ENCODE results near the gene PARP1. TPM values are rescaled to one million over a fixed set of nuclear protein-coding genes. Genes with fewer than 3 reads are reported as not detected.

The PARP1 gene
- total RNA-seq, 6 donors from 2014 or later = 56.5 to 97.9 (median 76.7) TPM

DNA sequence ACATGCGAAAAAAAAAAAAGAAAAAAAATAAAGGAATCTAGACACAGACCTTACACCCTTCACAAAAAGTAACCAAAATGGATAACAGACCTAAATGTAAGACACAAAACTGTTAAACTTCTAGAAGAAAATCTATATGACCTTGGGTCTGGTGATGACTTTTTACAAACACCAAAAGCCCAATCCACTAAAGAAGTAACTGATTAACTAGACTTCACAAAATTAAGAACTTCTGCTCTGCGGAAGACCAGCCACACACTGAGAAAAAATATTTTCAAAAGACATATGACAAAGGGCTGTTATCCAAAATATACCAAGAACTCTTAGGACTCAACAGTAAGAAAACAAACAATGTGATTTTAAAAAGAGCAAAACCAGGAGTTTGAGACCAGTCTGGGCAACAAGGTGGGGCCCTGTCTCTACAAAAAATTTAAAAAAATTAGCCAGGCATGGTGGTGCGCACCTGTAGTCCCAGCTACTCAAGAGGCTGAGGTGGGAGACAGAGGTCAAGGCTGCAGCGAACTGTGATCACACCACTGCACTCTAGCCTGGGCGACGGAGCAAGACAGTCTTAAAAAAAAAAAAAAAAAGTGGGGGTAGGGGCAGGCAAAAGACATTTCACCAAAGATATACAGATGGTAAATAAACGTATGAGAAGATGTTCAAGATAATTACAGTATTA, 9.8 kb downstream of the PARP1 start:
- no peak overlapping the region for H3K4me3 ChIP-seq
- TF ChIP-seq POLR2A (IDR thresholded peaks at IDR 0.05) (no peak), EP300 (IDR thresholded peaks at IDR 0.05) (no peak), POLR2AphosphoS5 (IDR thresholded peaks at IDR 0.05) (no peak)
- TF ChIP-seq, protein P1, sequence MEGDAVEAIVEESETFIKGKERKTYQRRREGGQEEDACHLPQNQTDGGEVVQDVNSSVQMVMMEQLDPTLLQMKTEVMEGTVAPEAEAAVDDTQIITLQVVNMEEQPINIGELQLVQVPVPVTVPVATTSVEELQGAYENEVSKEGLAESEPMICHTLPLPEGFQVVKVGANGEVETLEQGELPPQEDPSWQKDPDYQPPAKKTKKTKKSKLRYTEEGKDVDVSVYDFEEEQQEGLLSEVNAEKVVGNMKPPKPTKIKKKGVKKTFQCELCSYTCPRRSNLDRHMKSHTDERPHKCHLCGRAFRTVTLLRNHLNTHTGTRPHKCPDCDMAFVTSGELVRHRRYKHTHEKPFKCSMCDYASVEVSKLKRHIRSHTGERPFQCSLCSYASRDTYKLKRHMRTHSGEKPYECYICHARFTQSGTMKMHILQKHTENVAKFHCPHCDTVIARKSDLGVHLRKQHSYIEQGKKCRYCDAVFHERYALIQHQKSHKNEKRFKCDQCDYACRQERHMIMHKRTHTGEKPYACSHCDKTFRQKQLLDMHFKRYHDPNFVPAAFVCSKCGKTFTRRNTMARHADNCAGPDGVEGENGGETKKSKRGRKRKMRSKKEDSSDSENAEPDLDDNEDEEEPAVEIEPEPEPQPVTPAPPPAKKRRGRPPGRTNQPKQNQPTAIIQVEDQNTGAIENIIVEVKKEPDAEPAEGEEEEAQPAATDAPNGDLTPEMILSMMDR (IDR thresholded peaks at IDR 0.05) = no peak
- no peaks in the 10 kb centered on the region for H3K4me1 ChIP-seq
- H3K36me3 ChIP-seq = peaks cover 9 to 78% (median 25%) of the 10 kb centered on the region in 4 donors
- H3K27me3 ChIP-seq = no peaks in the 10 kb centered on the region
- H3K27ac ChIP-seq = no peak overlapping the region
- DNase-seq (no peak), ATAC-seq (ENCODE audit: low FRiP score in 2 of 2) (no peak)
- H3K9me3 ChIP-seq = no peaks in the 10 kb centered on the region
- whole genome bisulfite sequencing, 2 donors = 87 to 94% methylated on average over 7 of the region's 7 CpGs

DNA sequence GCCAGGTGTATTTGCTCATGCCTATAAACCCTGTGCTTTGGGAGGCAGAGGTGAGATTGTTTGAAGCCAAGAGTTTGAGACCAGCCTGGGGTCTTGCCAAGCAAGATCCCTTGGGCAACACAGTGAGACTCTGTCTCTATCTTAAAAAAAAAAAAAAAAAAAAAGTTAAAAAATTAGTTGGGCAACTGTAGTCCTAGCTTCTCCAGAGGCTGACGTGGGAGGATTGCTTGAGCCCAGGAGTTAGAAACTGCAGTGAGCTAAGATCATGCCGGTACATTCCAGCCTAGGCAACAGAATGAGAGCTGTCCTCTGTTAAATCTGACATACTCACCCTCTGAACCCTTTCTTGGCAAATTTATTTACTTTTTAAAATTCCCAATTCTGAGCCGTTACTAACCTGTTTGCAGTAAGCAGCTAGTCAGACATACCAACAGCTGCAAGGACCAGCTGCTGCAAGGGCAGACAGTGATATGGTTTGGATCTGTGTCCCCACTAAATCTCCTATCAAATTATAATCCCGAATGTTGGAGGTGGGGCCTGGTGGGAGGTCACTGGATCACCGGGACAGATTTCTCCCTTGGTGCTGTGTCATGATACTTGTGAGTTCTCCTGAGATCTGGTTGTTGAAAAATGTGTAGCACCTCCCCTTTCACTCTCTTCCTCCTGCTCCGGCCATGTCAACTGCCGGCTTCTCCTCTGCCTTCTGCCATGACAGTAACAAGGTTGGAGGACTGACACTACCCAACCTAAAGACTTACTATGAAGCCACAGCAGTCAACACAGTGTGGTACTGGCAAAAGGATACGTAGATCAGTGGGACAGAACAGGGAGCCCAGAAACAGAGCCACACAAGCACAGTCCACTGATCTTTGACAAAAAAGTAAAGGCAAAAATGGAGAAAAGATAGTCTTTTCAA, 10.6 kb downstream of the PARP1 start:
- Histone ChIP-seq H3K36me3 (peaks cover 9 to 81% (median 26%) of the 10 kb centered on the region in 4 donors), H3K27me3 (no peaks in the 10 kb centered on the region), H3K27ac (no peak overlapping the region), H3K9me3 (no peaks in the 10 kb centered on the region), H3K4me3 (no peak overlapping the region), H3K4me1 (no peaks in the 10 kb centered on the region)
- ATAC-seq (ENCODE audit: low FRiP score in 2 of 2) (no peak), DNase-seq (no peak)
- 80 to 81% methylated on average over 7 to 8 of the region's 8 CpGs for WGBS, 2 donors
- TF ChIP-seq POLR2AphosphoS5 (IDR thresholded peaks at IDR 0.05) (no peak), POLR2A (IDR thresholded peaks at IDR 0.05) (no peak)
- TF ChIP-seq, protein P1 (IDR thresholded peaks at IDR 0.05) = no peak

DNA sequence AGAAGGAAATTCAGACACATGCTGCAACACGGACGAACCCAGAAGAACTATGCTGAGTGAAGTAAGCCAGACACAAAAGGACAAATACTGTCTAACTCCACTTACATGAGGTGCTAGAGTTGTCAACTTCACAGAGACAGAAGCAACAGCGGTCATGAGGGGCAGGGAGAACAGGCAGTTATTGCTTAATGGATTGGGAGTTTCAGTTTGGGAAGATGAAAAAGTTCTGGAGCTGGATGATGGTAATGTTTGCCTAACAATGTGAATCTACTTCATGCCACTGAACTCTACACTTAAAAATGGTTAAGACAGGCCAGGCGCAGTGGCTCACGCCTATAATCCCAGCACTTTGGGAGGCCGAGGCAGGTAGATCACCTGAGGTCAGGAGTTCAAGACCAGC, 12.1 kb downstream of the PARP1 start:
- Histone ChIP-seq H3K27ac (no peak overlapping the region), H3K4me3 (no peak overlapping the region), H3K36me3 (peaks cover 7 to 81% (median 21%) of the 10 kb centered on the region in 4 donors), H3K4me1 (no peaks in the 10 kb centered on the region), H3K27me3 (no peaks in the 10 kb centered on the region), H3K9me3 (no peaks in the 10 kb centered on the region)
- DNase-seq = no peak
- TF ChIP-seq POLR2AphosphoS5 (IDR thresholded peaks at IDR 0.05) (no peak), POLR2A (IDR thresholded peaks at IDR 0.05) (no peak), EP300 (IDR thresholded peaks at IDR 0.05) (no peak)
- TF ChIP-seq, protein P1 (IDR thresholded peaks at IDR 0.05) = no peak
- 77 to 100% methylated on average over 6 of the region's 6 CpGs for WGBS, 2 donors
- ATAC-seq (ENCODE audit: low FRiP score in 2 of 2) = no peak

DNA sequence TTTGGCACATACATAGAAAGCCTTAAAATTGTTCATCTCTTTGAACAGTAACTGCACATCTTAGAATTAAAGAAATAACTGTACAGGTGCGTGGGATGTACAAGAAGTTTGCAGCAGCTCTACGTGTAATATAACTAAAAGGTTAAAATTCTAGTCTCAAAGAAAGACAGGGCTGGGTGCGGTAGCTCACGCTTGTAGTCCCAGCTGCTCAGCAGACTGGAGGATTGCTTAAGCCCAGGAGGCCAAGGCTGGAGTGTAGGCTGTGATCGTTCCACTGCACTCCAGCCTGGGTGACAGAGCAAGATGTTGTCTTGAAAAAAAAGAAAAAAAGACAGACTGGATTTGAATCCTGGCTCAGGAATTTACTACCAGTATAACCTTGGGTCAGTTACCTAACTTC, 13.4 kb downstream of the PARP1 start:
- Histone ChIP-seq H3K9me3 (no peaks in the 10 kb centered on the region), H3K4me3 (no peak overlapping the region), H3K27me3 (no peaks in the 10 kb centered on the region), H3K4me1 (no peaks in the 10 kb centered on the region), H3K36me3 (peaks cover 7 to 81% (median 27%) of the 10 kb centered on the region in 4 donors), H3K27ac (no peak overlapping the region)
- WGBS, 2 donors = 90% methylated on average over 5 of the region's 5 CpGs
- TF ChIP-seq, protein P1 (IDR thresholded peaks at IDR 0.05) = no peak
- TF ChIP-seq POLR2AphosphoS5 (IDR thresholded peaks at IDR 0.05) (no peak), POLR2A (IDR thresholded peaks at IDR 0.05) (no peak), EP300 (IDR thresholded peaks at IDR 0.05) (no peak)
- ATAC-seq (ENCODE audit: low FRiP score in 2 of 2) (no peak), DNase-seq (no peak)
